Activated naive CD4-positive, alpha-beta T cell treated with anti-CD3 and anti-CD28 coated beads, Interleukin-2, amount 10 ng/mL, durations not matched to agents 7 days and 5 days (primary cell): ENCODE results near the gene SLC66A1.

Experiments used
- CTCF ChIA-PET: fragments of 350-600 bp; sonication (Branson Sonifier 250); formaldehyde crosslinking; loops from one replicate; lab custom pipeline; 2021; ENCODE audit warnings: antibody characterized with exemption; lab: Charles Lee
- DNase-seq: peaks from one replicate; pipeline ENCODE4 v3.0.0-alpha.2; 2020
- H3K27ac Mint-ChIP-seq: one replicate; pipeline ENCODE4 v1.8.0; 2021; ENCODE audit warnings: mild to moderate bottlenecking, moderate library complexity, mixed read lengths
- H3K27me3 Mint-ChIP-seq: one replicate; pipeline ENCODE4 v1.8.0; 2021; ENCODE audit warnings: mild to moderate bottlenecking, mixed read lengths
- H3K36me3 Mint-ChIP-seq: one replicate; pipeline ENCODE4 v1.8.0; 2021; ENCODE audit warnings: mixed read lengths
- H3K4me1 Mint-ChIP-seq: one replicate; pipeline ENCODE4 v1.8.0; 2021; ENCODE audit warnings: mixed read lengths
- H3K4me3 Mint-ChIP-seq: one replicate; pipeline ENCODE4 v1.8.0; 2021; ENCODE audit warnings: mild to moderate bottlenecking, moderate library complexity, mixed read lengths
- H3K9me3 Mint-ChIP-seq: one replicate; pipeline ENCODE4 v1.8.0; 2021; ENCODE audit warnings: mixed read lengths

SLC66A1 gene

DNA sequence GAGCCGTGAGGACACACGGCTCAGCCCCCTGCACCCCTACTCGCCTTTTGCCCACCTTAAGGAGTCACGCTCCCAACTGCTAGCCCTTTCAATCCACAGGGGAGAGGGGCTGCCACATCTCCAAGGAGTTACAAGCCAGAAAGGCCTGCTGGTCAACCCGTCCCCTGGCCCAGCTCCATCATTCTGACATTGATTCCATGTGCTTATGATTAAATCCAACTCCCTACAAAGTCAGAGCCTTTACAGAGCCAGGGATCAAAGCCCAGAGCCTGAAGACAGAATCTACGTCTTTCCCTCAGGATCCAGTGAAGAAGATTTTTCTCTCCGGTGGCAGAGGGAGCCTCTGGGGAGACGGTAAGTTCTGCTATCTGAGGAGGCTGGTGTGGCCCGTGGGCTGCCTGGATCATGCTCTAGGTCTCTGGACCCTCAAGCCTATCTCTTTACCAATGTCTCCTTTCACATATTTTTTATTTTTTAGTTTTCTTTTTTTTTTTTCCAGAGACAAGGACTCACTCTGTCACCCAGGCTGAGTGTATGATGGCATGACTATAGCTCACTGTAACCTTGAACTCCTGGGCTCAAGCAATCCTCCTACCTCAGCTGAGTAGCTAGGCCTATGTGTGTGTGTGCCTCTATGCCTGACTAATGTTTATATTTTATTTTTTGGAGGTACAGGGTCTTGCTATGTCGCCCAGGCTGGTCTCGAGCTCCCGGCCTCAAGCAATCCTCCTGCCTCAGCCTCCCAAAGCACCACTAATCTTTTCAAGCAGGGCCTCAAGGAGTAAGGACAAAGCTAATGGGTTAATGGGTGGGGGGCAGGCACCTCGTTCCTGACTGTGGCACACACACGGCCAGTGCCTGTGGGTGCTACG, 61.3 kb downstream of the SLC66A1 start:
- CTCF ChIA-PET = interaction anchor here (1.5 to 1.7 kb wide), 2 partner anchors 114 to 209 kb away, joined by 4 to 8 read pairs; no protein-coding TSS in a partner anchor
- Mint-ChIP-seq H3K27me3 (no peaks in the 10 kb centered on the region), H3K4me1 (no peaks in the 10 kb centered on the region), H3K36me3 (peaks cover 37% of the 10 kb centered on the region), H3K9me3 (no peaks in the 10 kb centered on the region), H3K4me3 (no peak overlapping the region), H3K27ac (no peak overlapping the region)
- no peak for DNase-seq

DNA sequence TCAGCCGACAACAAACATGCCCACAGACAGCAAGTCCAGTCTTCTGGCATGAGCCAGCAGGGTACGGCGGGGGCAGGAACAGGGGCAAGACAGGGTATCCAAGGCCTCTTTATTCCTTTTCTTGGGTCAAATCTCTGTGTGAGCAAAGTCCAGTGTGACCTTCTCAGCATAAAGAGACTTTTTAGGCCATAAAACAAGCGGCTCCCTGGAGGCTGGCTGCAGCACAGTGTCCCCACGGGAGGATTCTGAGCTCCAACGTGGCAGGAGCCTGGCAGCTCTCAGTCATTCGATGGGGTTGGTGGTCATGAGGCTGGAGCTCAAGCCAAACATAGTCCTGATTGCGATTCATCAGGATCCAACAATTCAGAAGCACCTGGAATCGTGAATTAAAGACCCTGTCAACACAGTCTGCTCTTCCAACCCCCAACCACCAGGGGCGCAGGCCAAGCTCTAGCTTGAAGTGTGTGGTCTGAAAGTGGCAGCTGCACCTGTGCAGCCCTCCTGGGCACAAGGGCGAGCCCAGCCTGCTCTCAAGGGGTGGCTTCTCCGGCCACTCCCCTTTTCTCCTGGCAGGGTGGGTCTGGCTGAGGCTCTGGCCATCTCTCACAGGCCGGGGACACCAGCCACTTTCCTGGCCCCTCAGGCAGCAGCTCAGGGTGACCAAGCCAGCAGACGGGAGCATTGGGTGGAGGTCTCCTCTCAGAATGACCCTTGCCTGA, 62.1 kb downstream of the SLC66A1 start:
- DNase-seq = no peak
- no peaks in the 10 kb centered on the region for H3K4me1 Mint-ChIP-seq
- H3K36me3 Mint-ChIP-seq = peaks cover 42% of the 10 kb centered on the region
- H3K27ac Mint-ChIP-seq = peak overlapping the region; percentile 24
- no peak overlapping the region for H3K4me3 Mint-ChIP-seq
- H3K9me3 Mint-ChIP-seq = no peaks in the 10 kb centered on the region
- CTCF ChIA-PET = interaction anchor here (0.6 to 1.7 kb wide), 4 partner anchors 24 to 279 kb away, joined by 3 to 8 read pairs (median 4); no protein-coding TSS in a partner anchor
- no peaks in the 10 kb centered on the region for H3K27me3 Mint-ChIP-seq

DNA sequence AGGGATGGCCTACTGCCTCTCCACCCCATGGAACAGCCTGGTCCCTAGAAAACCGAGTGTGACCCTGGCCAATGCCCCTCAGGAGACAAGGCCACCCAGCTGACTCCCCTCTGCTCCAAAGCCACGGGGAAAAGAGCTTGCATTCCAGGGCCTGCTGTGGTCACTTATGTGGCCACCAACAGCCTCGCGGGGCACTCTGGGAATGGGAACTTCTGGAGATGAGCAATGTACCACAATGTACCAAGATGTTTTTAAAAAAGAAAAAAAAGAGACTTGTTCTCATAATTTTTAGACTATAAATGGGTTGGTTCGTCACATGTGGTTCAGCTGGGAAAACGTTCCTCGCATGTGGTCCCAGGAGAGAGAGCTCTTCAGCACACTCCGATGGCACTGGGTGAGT, 62.8 kb downstream of the SLC66A1 start:
- CTCF ChIA-PET = interaction anchor here (0.6 to 1.7 kb wide), 5 partner anchors 16 to 278 kb away, joined by 3 to 8 read pairs (median 3); no protein-coding TSS in a partner anchor
- Mint-ChIP-seq H3K4me1 (no peaks in the 10 kb centered on the region), H3K27me3 (no peaks in the 10 kb centered on the region), H3K27ac (peak overlapping the region; percentile 55), H3K4me3 (no peak overlapping the region), H3K36me3 (peaks cover 48% of the 10 kb centered on the region), H3K9me3 (no peaks in the 10 kb centered on the region)
- DNase-seq = no peak

DNA sequence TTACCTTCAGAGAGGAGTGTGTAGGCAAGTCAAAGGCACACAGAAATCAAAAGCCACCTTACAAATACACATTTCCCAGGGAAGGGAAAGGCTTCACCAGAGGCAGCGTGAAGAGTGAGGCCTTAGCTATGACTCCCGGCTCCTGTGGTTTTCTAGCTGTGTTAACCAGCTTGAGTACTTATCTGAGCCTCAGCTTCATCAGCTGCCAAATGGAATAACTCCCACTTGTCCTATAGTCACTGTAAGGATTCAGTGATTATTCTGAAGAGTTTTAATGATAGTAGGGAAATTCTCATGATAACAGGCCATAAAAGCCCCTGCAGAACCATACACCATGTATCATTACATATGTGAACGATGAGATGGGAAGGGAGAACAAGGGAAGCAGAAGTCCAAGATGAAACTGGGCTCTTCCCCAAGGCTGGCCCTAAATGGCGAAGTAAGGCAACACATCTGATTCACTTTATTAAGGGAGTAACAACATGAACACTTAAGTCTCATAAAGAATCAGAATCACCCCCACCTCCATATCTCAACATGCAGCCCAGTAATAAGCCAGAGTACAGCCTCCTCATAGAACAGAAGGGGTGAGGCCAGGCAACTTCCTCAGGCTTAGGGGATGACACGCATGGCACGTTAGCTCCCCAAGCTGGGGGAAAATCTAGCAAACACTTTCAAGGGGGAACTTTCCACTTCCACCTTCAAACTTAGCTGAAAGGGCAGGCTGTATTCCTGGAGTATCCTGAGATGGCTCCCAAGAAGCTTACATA, 63.7 kb downstream of the SLC66A1 start:
- no peaks in the 10 kb centered on the region for H3K4me1 Mint-ChIP-seq
- CTCF ChIA-PET = interaction anchor here (1.4 kb wide), 1 partner anchor 15 kb away, joined by 3 read pairs; no protein-coding TSS in a partner anchor
- no peaks in the 10 kb centered on the region for H3K27me3 Mint-ChIP-seq
- no peak for DNase-seq
- no peak overlapping the region for H3K4me3 Mint-ChIP-seq
- no peaks in the 10 kb centered on the region for H3K9me3 Mint-ChIP-seq
- H3K36me3 Mint-ChIP-seq = peaks cover 50% of the 10 kb centered on the region
- H3K27ac Mint-ChIP-seq = no peak overlapping the region

DNA sequence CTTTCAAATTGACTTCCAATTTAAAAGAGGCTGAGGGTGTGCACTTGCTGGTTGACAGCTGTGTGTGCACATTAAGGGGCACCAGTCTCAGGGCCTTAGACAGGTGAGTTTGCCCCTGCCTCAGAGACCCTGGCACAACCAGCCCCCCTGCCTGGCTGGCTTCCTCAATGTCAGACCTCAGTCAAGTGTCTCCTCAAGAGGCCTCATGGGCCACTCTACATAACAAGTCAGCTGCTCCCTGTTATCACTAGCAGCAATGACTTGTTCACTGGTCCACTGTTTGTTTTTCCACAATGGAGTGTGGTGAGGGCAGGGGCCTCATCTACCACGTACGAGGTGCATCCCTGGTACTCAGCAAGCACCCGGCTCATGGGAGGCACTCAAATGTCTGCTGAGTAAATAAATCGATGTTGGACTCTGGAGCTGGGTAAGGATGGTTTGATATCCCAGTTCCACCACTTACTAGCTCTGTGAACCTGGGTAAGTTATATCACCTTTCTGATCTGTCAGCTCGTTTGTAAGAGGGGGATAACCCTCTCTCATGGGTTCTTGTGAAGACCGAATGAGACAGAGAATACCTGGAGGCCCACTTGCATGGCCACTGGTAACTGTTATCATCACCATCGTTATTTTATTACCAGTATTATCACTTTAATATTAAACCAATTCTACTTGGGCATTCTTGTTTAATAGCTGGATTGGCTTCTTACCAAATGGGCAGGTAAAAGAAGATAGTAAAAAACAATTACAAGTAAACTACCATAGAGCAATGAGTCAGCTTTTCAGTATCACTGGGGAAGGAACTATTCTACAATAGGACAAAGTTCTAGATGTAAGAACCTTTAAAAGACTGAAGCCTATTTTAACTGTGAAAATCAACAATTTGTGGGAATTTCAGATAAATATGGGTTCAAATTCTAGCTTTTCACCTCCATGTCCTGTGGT, 64.6 kb downstream of the SLC66A1 start:
- DNase-seq = no peak
- Mint-ChIP-seq H3K4me1 (peaks cover under 1% of the 10 kb centered on the region), H3K27ac (no peak overlapping the region), H3K4me3 (no peak overlapping the region), H3K36me3 (peaks cover 54% of the 10 kb centered on the region), H3K27me3 (no peaks in the 10 kb centered on the region), H3K9me3 (no peaks in the 10 kb centered on the region)
- CTCF ChIA-PET = interaction anchor here (1.2 kb wide), 1 partner anchor 103 kb away, joined by 3 read pairs; no protein-coding TSS in a partner anchor

DNA sequence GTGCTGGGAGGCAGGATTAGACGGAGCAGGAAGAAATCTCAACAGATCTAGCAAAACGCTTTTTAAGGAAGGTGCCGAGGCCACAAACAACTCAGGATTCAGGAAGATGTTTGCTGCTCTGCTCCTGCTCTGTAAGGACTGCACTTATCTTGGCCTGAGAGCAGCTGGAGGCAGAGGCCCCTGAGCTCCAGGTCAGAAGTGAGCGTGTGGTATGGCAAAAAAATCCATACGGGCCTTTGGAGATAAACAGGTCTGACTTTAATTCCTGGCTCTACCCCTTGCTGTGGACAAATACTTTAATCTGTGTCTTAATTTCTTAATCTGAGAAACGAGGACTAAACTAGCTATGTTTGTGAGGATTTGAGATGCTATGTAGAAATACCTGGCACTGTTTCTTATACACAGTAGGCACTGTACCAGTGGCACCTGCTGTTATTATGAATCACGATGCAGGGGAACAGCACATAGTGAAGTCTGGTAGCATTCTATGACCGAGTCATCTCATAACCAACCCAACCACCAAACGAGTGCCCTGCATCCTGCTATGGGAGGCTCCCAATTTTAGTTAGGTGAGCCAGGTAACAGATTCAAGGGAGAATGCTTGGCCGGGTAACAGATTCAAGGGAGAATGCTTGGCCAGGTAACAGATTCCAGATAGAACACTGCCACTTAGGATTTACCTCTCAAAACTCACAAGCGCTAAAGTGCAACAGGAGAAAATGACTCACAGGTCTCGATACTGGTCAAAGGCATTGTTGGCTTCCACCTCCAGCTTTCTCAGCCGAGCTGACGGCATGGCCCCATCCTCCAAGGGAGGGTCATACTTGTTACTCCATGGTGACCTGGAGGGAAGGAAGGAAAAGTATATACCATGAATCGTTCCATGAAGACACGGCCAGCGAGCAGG, 65.9 kb downstream of the SLC66A1 start:
- CTCF ChIA-PET = interaction anchor here (1.0 kb wide), 1 partner anchor 13 kb away, joined by 4 read pairs; no protein-coding TSS in a partner anchor
- Mint-ChIP-seq H3K27ac (peak overlapping the region; percentile 55), H3K4me3 (no peak overlapping the region), H3K9me3 (no peaks in the 10 kb centered on the region), H3K27me3 (no peaks in the 10 kb centered on the region), H3K36me3 (peaks cover 54% of the 10 kb centered on the region), H3K4me1 (peaks cover 3% of the 10 kb centered on the region)
- no peak for DNase-seq
